ENCODE results near the gene ATN1.

Gene ATN1

GRCh38 chr12:6975297-6976032 is 47.7 kb downstream of the ATN1 start:
- no peak for DNase-seq (ENCODE audit: low read depth)

- DNase-seq (ENCODE audit: low read depth), result no peak
Measured at GRCh38 chr12:6977653-6978052, 49.9 kb downstream of the ATN1 start.

- DNase-seq (ENCODE audit: low read depth), result no peak
Measured at GRCh38 chr12:6978188-6978587, 50.4 kb downstream of the ATN1 start.

GRCh38 chr12:6978611-6979011 is 50.9 kb downstream of the ATN1 start:
- DNase-seq (ENCODE audit: low read depth), result no peak

GRCh38 chr12:6979021-6979420 is 51.3 kb downstream of the ATN1 start:
- no peak for DNase-seq (ENCODE audit: low read depth)

- DNase-seq (ENCODE audit: low read depth), result no peak
Measured at GRCh38 chr12:6979453-6979852, 51.7 kb downstream of the ATN1 start.

GRCh38 chr12:6980075-6980474 is 52.3 kb downstream of the ATN1 start:
- no peak for DNase-seq (ENCODE audit: low read depth)

GRCh38 chr12:6980740-6981139 is 53.0 kb downstream of the ATN1 start:
- no peak for DNase-seq (ENCODE audit: low read depth)

GRCh38 chr12:6981152-6982052 is 53.6 kb downstream of the ATN1 start:
- DNase-seq (ENCODE audit: low read depth), result no peak

GRCh38 chr12:6982532-6982931 is 54.8 kb downstream of the ATN1 start:
- no peak for DNase-seq (ENCODE audit: low read depth)

- no peak for DNase-seq (ENCODE audit: low read depth)
Measured at GRCh38 chr12:6987956-6988553, 60.3 kb downstream of the ATN1 start.

All from GM04504 (cell line).